Measurements from ENCODE around the gene USP12.
"Not testable (repeated sequence)": the region's sequence is repeated elsewhere in the genome, so short reads cannot be mapped to it uniquely, and the experiment has no call there.

The USP12 gene

GRCh38 chr13:27118428-27119054 is 53.1 kb downstream of the USP12 start:
- DNase-seq, result no peak

GRCh38 chr13:27117952-27118351 is 53.7 kb downstream of the USP12 start:
- DNase-seq, result no peak

- no peak for DNase-seq
Measured at GRCh38 chr13:27117158-27117557, 54.5 kb downstream of the USP12 start.

DNA sequence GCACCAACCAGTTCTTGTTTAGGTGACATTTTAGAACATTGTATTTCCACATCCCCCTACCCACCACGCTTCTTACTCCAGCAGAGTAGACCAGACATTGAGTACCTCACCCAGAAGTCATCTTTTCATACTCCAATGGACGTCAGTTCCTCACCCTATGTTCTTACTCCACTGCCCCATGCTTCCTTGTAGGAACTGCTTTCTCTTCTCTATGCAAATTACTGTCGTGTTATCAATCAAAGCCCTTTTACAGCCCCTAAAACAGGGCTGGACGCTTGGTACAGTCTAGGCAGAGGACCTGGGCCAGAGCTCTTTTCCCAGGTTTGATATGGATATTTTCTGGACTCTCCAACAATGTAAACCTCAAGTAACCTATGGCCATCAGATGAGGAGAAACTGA is 58.2 kb downstream of the USP12 start:
- no peak for DNase-seq

- DNase-seq, result no peak
Measured at GRCh38 chr13:27112006-27112405, 59.6 kb downstream of the USP12 start.

GRCh38 chr13:27110056-27110746 is 61.4 kb downstream of the USP12 start:
- no peak for DNase-seq

DNA sequence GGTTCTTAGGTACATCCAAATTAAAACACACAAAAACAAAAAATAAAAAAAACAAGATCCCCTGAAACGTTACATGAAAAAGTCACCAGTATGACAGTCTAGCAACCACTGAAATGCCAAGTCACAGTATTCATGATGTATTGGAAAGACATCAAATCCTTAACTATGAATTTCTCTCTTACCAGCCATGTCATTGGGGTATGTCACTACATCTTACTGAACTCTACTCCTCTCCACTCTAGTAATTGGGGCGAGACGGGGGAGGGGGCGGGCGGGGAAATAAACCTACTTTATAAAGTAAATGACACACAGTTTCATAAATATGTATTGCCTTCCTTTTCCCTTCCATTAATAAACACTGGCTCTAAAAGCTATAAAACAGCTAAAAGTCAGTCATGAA is 65.5 kb downstream of the USP12 start:
- DNase-seq, result no peak

DNA sequence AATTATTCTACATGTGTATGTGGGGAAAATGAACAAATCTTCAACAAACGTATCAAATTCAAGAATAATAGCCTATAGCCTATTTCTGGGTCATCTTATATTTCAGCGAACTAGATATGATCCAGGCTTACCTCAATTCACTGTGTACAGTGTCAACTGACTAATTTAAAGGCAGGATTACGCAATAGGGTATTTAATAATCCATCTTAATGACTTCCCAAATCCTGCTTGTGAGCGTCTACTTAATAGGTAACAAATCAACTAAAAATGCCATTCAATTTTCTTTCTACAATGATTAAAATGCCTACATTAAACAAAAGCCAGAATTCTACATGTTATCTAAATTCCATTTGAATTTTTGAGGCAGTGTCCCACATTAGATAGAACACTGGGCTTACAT is 67.0 kb downstream of the USP12 start:
- DNase-seq, result no peak

DNA sequence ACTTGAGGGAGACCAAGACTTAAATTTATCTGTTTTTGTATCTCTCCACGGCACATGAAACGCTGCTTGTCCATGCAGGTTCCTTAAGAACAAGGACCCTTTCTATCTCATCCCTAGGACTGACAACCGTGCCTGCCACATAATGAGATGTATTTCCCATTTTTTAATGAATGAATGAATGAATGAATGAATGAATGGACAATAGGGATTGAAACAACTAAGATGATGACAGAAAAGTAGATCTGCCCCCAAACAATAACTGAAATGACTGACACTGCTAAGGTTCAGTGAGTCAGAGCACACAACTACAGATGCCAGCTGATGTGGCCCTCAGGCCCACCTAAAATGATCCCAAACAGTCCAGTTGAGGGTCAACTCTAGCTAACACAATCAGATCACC is 69.8 kb downstream of the USP12 start:
- no peak for DNase-seq

- DNase-seq, result no peak
Measured at GRCh38 chr13:27101289-27101688, 70.3 kb downstream of the USP12 start.

DNA sequence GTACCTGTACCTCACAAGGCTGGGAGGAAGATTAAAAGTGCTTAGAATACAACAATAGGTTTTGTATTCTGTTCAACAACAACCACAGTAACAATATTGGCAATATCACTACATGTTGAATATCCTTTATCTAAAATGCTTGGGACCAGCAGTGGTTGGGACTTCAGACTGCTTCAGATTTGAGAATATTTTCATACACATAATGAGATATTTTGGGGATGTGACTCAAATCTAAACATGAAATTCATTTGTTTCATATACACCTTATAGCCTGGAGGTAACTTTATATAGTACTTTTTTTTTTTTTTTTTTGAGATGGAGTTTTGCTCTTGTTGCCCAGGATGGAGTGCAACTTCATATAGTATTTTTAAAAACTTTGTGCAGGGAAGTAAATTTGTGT is 73.9 kb downstream of the USP12 start:
- DNase-seq, result no peak

DNA sequence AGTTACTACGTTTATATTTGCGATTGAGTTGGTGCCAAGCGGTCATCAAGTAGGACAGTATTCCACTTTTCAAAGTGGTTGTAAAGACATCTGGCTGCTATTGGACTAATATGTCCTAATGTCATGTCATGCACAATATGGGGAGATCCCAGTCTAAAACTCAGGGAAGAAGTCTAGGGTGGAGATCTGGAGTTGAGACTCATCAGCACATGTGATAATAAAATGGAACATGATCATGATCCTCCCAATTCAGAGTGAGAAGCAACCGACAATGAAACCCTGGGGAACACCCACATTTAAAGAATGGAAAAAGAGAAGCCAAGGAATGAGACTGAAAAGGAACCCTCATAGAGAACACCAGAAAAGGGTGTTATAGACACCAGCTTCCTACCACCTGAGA is 80.2 kb downstream of the USP12 start:
- no peak for DNase-seq

DNA sequence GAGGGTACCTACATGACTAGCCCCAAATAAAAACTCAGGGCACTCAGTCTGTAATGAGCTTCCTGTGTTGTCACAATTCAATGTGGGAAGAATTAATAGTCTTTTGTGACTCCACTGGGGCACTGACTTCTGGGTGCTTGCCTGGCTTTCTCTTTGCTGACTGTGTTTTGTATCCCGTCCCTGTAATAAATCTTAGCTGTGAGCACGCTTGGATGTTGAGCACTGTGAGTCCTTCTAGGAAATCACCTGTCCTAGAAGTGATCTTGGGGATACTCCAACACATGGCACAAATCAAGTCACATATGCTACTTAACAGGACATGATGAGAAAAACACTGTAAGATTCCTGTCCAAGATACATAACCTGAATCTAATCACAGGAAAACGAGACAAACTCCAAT is 83.0 kb downstream of the USP12 start:
- no peak for DNase-seq

GRCh38 chr13:27086599-27087265 is 84.9 kb downstream of the USP12 start:
- no peak for DNase-seq

DNA sequence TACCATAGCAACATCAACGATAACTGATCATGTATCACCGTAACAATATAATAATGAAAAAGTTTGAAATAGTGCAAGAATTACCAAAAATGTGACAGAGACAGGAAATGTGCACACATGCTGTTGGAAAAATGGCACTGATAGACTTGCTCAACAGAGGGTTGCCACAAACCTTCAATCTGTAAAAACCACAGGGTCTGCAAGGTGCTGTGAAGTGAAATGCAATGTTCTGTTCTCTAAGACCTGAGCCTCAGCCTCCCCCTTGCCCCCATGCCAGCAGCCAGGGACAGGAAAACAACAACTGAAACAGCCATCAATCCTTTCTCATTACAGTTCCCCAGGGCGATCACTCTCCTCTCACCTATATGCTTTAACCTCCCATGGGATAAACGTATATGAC is 88.4 kb downstream of the USP12 start:
- no peak for DNase-seq

- no peak for DNase-seq
Measured at GRCh38 chr13:27081893-27082679, 89.5 kb downstream of the USP12 start.

GRCh38 chr13:27080018-27080948 is 91.3 kb downstream of the USP12 start:
- DNase-seq, result no peak

- no peak for DNase-seq
Measured at GRCh38 chr13:27079421-27079958, 92.1 kb downstream of the USP12 start.

DNA sequence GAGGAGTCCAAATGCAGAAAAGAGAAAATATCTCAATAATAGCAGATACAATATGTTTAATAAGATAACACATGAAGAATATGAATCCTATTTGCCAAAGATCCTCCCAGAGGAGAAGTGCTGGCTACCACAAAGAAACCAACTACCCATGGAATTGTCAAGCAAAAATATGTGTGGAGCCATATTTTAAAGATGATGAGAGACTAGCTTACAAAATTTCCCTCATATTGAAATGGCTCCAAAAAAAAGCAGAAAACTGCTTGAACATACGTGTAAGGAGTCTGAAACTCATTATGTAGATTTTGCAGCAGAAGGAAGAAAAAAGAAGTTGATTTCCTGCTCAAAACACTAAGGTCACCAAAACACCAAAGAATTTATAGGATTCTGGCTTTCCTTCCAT is 94.2 kb downstream of the USP12 start:
- no peak for DNase-seq

- no peak for DNase-seq
Measured at GRCh38 chr13:27076421-27076820, 95.2 kb downstream of the USP12 start.

DNA sequence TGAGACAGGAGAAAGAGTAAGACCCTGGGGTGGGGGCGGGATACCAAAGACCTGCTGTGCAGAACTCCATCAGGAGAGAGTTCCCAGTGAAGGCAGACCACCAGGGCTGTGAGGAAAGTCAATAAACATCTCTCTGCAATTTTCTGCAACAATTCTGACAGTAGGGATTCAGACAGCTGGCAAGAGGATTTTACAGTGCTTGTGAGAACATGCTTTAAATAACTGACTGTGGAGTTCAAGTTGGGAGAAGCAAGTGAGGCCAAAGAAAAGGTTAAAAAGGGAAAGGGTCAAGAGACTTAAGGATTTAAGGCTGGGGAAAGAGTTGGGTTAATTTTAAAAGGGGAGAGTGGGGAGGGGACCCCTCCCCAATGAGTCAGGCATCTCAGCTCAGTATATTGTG is 98.4 kb downstream of the USP12 start:
- no peak for DNase-seq

GRCh38 chr13:27066123-27066522 is 105.5 kb downstream of the USP12 start:
- not testable (repeated sequence) for DNase-seq
